K562 (cell line): Measurements from ENCODE around the gene MOB3B. TPM values are rescaled to one million over a fixed set of nuclear protein-coding genes. Genes with fewer than 3 reads are reported as not detected.

Source experiments
- ATAC-seq: fragments of 200-7000 bp; cut with Tn5 transposase; 3 replicates; pipeline ENCODE4 v1.9.1; 2020; ENCODE audit warnings: moderate library complexity
- BruUV-seq: library from RNA; stranded (reverse); fragments of 400-500 nt; replicated peaks from 2 replicates; lab custom pipeline; 2021; lab: Mats Ljungman, UMichigan
- CTCF ChIA-PET: fragments of 300-600 bp; formaldehyde crosslinking; extraction: SDS; loops from one replicate; lab custom pipeline; 2021; ENCODE audit warnings: low intra/inter-chr PET ratio; lab: Yijun Ruan, JAX
- POLR2A ChIA-PET: fragments of 300-600, 350-650 bp; sonication (Branson Sonifier 250); formaldehyde crosslinking; extraction: SDS; loops from one replicate; lab custom pipeline; 2021; ENCODE audit warnings: antibody characterized with exemption, inconsistent platforms; lab: Yijun Ruan, JAX
- DNase-seq, 4 experiments: peaks; one replicate each; pipeline versions ENCODE4 v3.0.0 to v3.0.0-alpha.2; 2011 to 2018; ENCODE audit warnings: low spot score in 3 of 4, mixed read lengths in 3 of 4; ENCODE audit errors: extremely low read depth in 1 of 4
- FAIRE-seq: peaks from 2 replicates; lab custom pipeline; 2011; peaks lifted over from hg19 to GRCh38; lab: Jason Lieb, UNC
- H2AFZ ChIP-seq: 2 replicates; pipeline ENCODE4 v1.6.0; 2011; ENCODE audit warnings: low read depth, low read length, control low read depth, inconsistent platforms
- H3K27ac ChIP-seq: fragments of 200-600 bp; 3 replicates; pipeline ENCODE4 v1.8.0; 2011; ENCODE audit warnings: low read depth, mild to moderate bottlenecking, control low read depth, inconsistent platforms, low read length, moderate library complexity, mixed read lengths; ENCODE audit errors: extremely low read depth
- H3K27me3 ChIP-seq, 2 experiments: fragments of 300-600 bp in 1 of 2; 2 replicates in 1 of 2; 3 replicates in 1 of 2; pipeline versions ENCODE4 v1.6.0 to v1.8.0; 2011; ENCODE audit warnings: inconsistent platforms in 2 of 2, low read length in 2 of 2, mild to moderate bottlenecking in 1 of 2, mixed read lengths in 1 of 2, moderate library complexity in 1 of 2; ENCODE audit not compliant: control insufficient read depth in 2 of 2, insufficient read depth in 2 of 2
- H3K36me3 ChIP-seq: fragments of 300-600 bp; 3 replicates; pipeline ENCODE4 v1.8.0; 2011; ENCODE audit warnings: mild to moderate bottlenecking, low read length, inconsistent platforms; ENCODE audit not compliant: control insufficient read depth, insufficient read depth
- H3K4me1 ChIP-seq, 2 experiments: fragments of 200-600 bp in 1 of 2; replicated peaks in 1 of 2; 2 replicates in 1 of 2; 3 replicates in 1 of 2; pipeline versions ENCODE4 v1.5.1 to v1.8.0; 2011; ENCODE audit warnings: inconsistent platforms in 2 of 2, low read length in 2 of 2, mild to moderate bottlenecking in 1 of 2, mixed read lengths in 1 of 2, moderate library complexity in 1 of 2; ENCODE audit not compliant: control insufficient read depth in 2 of 2, insufficient read depth in 2 of 2
- H3K4me2 ChIP-seq: 2 replicates; pipeline ENCODE4 v1.6.1; 2011; ENCODE audit warnings: low read length, control low read depth, inconsistent platforms, mixed read lengths; ENCODE audit not compliant: insufficient read depth
- H3K4me3 ChIP-seq: fragments of 200-600 bp; sonication (generic), shearing (Covaris generic); 2 replicates; pipeline ENCODE4 v1.5.1; 2016; ENCODE audit warnings: control low read depth, inconsistent platforms
- H3K79me2 ChIP-seq: fragments of 200-600 bp; 3 replicates; pipeline ENCODE4 v1.8.0; 2011; ENCODE audit warnings: low read length, inconsistent platforms; ENCODE audit not compliant: control insufficient read depth, insufficient read depth
- H3K9ac ChIP-seq, 2 experiments: 2 replicates each; pipeline versions ENCODE4 v1.6.0 to v1.6.1; 2011; ENCODE audit warnings: low read depth in 2 of 2, low read length in 2 of 2, control low read depth in 1 of 2, inconsistent platforms in 1 of 2, mild to moderate bottlenecking in 1 of 2, mixed read lengths in 1 of 2; ENCODE audit not compliant: insufficient read depth in 1 of 2
- H3K9me1 ChIP-seq: one replicate; pipeline ENCODE4 v1.6.0; 2011; ENCODE audit warnings: inconsistent platforms, mild to moderate bottlenecking, low read length, moderate library complexity; ENCODE audit not compliant: control insufficient read depth, insufficient read depth
- H3K9me3 ChIP-seq: replicated peaks from 2 replicates; pipeline ENCODE4 v1.5.1; 2011; ENCODE audit warnings: low read depth, low read length, inconsistent platforms; ENCODE audit not compliant: control insufficient read depth, insufficient read depth
- H4K20me1 ChIP-seq: replicated peaks from 2 replicates; pipeline ENCODE4 v1.6.1; 2011; ENCODE audit warnings: low read length, inconsistent platforms, mixed read lengths; ENCODE audit not compliant: control insufficient read depth, insufficient read depth
- JUND ChIP-seq, 2 experiments: IDR thresholded peaks; 2 replicates in 1 of 2; 3 replicates in 1 of 2; pipeline ENCODE4 v1.6.1; 2011; ENCODE audit warnings: borderline replicate concordance in 2 of 2, low read depth in 2 of 2, low read length in 2 of 2, improper control_type of control experiment in 1 of 2, missing biosample characterization in 1 of 2, missing genetic modification characterization in 1 of 2, missing genetic modification reagents in 1 of 2
- MYBL2 ChIP-seq, 2 experiments: fragments of 450-650 bp in 1 of 2; sonication (generic) in 1 of 2; formaldehyde crosslinking in 1 of 2; IDR thresholded peaks; 2 replicates each; pipeline versions ENCODE4 v1.6.1 to v1.8.1; 2017 to 2022; ENCODE audit warnings: borderline replicate concordance in 1 of 2, inconsistent platforms in 1 of 2, low read depth in 1 of 2, mild to moderate bottlenecking in 1 of 2, missing genetic modification reagents in 1 of 2, moderate library complexity in 1 of 2
- SMAD4 ChIP-seq: fragments of 250-450 bp; sonication (Bioruptor Pico); conservative IDR thresholded peaks from 2 replicates; pipeline ENCODE4 v1.8.0; 2021; ENCODE audit warnings: inconsistent platforms, mild to moderate bottlenecking, moderate library complexity
- TCF3 ChIP-seq: sonication (generic); formaldehyde crosslinking; IDR thresholded peaks from 2 replicates; pipeline ENCODE4 v1.4.0; 2020; ENCODE audit warnings: mild to moderate bottlenecking, missing genetic modification reagents
- ZNF24 ChIP-seq: fragments of 450-650 bp; IDR thresholded peaks from 2 replicates; pipeline ENCODE4 v1.6.1; 2016
- WGBS: fragments of 100-300 bp; shearing (Covaris generic); methylation state at CpG from one replicate; pipeline ENCODE4 v1.1.6; 2016; ENCODE audit warnings: low coverage, mixed read lengths; ENCODE audit not compliant: insufficient coverage; ENCODE audit errors: missing lambda C conversion rate; 5-methylcytosine and 5-hydroxymethylcytosine counted together
- in situ Hi-C: fragments of 300-500 bp; cut with MboI; formaldehyde crosslinking; loops from 4 replicates; pipeline ENCODE4 v1.15.0; 2018; ENCODE audit warnings: inconsistent platforms, mixed read lengths
- intact Hi-C: fragments of 100-400 bp; cut with micrococcal nuclease; formaldehyde crosslinking; loops from 2 replicates; pipeline ENCODE4 v1.14.2; 2022
- polyA plus RNA-seq, 8 experiments: library from polyadenylated mRNA; depleted of rRNA in 4 of 8; stranded (reverse) in 5 of 8; unstranded in 3 of 8; fragments of >200 nt; fragmentation: Nextera tagmentation in 2 of 8; fragmentation: Illumina TruSeq in 1 of 8; extraction: Ambion mirVana in 2 of 8; extraction: Trizol in 1 of 8; gene quantifications; 2 replicates each; pipeline versions ENCODE4 v1.2.1 to v1.2.3, GENCODE V29; 2011 to 2014; ENCODE audit warnings: inconsistent platforms in 1 of 8, missing spikeins in 1 of 8
- total RNA-seq, 7 experiments: library from RNA; depleted of rRNA in 6 of 7; stranded (reverse); fragments of >200 nt in 6 of 7; fragmentation: Illumina TruSeq in 2 of 7; extraction: Trizol in 2 of 7; gene quantifications; 2 replicates each; pipeline versions ENCODE4 v1.2.1 to v1.2.3, GENCODE V29; 2011 to 2021; ENCODE audit warnings: low replicate concordance in 1 of 7
- TF ChIP-seq, protein P1 (sequence below): sonication (generic); formaldehyde crosslinking; IDR thresholded peaks from 2 replicates; pipeline ENCODE4 v1.8.1; 2023; ENCODE audit warnings: mild to moderate bottlenecking, missing genetic modification reagents
- TF ChIP-seq, protein P2 (sequence below): sonication (generic); formaldehyde crosslinking; IDR thresholded peaks from 2 replicates; pipeline ENCODE4 v1.8.0; 2022; ENCODE audit warnings: mild to moderate bottlenecking, missing genetic modification reagents
- TF ChIP-seq, protein P3 (sequence below), 2 experiments: fragments of 450-650 bp in 1 of 2; sonication (generic) in 1 of 2; formaldehyde crosslinking in 1 of 2; IDR thresholded peaks in 1 of 2; conservative IDR thresholded peaks in 1 of 2; 2 replicates each; pipeline versions ENCODE4 v1.6.1 to v1.8.1; 2016 to 2023; ENCODE audit warnings: mild to moderate bottlenecking in 2 of 2, moderate library complexity in 2 of 2, inconsistent platforms in 1 of 2, missing genetic modification reagents in 1 of 2

Gene MOB3B
- total and polyA plus RNA-seq, 9 of the 15 experiments (the other 6 are each of a cell fraction or from before 2014, with no cell fraction given), result 3.6 to 12.8 (median 7.2) TPM

DNA sequence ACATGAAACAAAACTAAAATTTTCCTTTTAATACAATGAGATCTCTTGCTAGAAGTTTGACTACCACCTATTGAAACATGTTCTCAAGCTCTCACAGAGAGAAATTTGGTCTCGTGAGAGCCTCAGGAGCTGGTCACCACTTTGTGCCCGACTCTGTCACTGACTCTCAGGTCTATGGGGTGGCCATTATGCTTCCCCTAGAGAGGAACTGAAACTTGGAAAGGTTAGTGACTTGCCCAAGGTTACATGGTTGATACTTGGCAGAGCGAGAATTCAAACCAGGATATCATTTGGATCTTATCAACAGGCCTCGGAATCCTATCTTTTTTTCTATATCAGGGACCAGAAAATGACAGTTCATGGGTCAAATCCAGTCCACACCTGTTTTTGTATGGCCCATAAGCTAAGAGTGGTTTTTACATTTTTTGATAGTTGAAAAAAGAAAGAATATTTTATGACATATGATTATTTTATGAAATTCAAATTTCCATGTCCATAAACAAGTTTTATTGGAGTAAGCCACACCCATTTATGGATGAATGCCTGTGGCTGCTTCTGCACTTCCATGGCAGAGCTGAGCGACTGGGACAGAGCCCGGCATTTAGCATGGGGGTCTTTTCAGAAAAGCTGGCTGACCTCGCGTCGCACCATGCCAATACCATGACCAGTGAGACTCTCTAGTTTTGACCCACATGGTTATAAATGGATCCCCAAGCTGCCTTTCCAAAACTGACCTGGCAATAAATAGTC, 187.9 kb downstream of the MOB3B start:
- ChIA-PET POLR2A (no interaction called here), CTCF (no interaction called here)
- ATAC-seq (no peak), DNase-seq (no peak), FAIRE-seq (no peak)
- Histone ChIP-seq H4K20me1 (no peaks in the 10 kb centered on the region), H3K9ac (no peak overlapping the region), H3K27me3 (no peaks in the 10 kb centered on the region), H2AFZ (no peak overlapping the region), H3K36me3 (peaks cover 4% of the 10 kb centered on the region; the same call in 1 of the 3 replicates), H3K4me1 (no peaks in the 10 kb centered on the region), H3K4me2 (no peak overlapping the region), H3K9me1 (no peaks in the 10 kb centered on the region), H3K4me3 (no peak overlapping the region), H3K79me2 (no peaks in the 10 kb centered on the region; the same call in 2 of the 3 replicates), H3K27ac (no peak overlapping the region), H3K9me3 (no peaks in the 10 kb centered on the region)
- intact Hi-C loops, result no loop called here
- no TSS peak for BruUV-seq
- WGBS, result 80% methylated on average over 1 of the region's 9 CpGs
- no peak for TF ChIP-seq ZNF24
- in situ Hi-C loops, result no loop called here

DNA sequence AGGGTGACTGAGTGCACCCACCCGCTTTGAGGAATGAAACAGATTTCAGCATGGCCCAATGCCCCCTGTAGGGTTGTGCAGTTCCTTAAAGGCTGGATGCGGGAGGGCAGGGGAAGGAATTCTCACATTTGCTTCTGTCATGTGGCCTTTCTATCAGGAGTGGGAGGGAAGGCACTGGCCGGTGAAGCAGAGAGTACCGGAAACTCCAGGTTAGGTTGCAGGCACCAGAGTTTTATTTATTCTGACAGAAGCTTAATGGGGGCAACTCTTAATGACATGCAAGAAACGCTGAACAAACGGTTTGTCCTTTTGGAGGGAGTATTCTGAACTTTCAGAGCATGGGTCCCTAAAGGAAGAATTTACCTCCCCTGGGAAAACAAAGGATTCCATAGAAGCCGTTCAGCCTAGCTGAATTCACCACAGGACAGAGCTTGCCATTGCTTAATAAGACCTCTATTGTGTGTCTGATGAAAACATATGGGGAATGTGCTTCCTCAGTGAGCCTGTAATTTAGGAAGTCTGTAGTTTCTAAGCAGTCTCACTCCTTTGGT, 188.6 kb downstream of the MOB3B start:
- DNase-seq (no peak), ATAC-seq (no peak), FAIRE-seq (no peak)
- ChIA-PET CTCF (no interaction called here), POLR2A (no interaction called here)
- in situ Hi-C loops (no loop called here), intact Hi-C loops (no loop called here)
- no peak overlapping the region for H2AFZ ChIP-seq
- no peaks in the 10 kb centered on the region for H3K4me1 ChIP-seq
- no peaks in the 10 kb centered on the region for H3K27me3 ChIP-seq
- no peak overlapping the region for H3K9ac ChIP-seq
- no peak overlapping the region for H3K27ac ChIP-seq
- H3K4me3 ChIP-seq, result no peak overlapping the region
- peaks cover 4% of the 10 kb centered on the region; the same call in 1 of the 3 replicates for H3K36me3 ChIP-seq
- H3K9me3 ChIP-seq, result no peaks in the 10 kb centered on the region
- no peaks in the 10 kb centered on the region for H3K9me1 ChIP-seq
- no peaks in the 10 kb centered on the region; the same call in 2 of the 3 replicates for H3K79me2 ChIP-seq
- no TSS peak for BruUV-seq
- H3K4me2 ChIP-seq, result no peak overlapping the region
- no peaks in the 10 kb centered on the region for H4K20me1 ChIP-seq
- WGBS, result 100% methylated on average over 1 of the region's 7 CpGs
- no peak for TF ChIP-seq TCF3 (CRISPR knock-in tag)
- TF ChIP-seq, protein P1, sequence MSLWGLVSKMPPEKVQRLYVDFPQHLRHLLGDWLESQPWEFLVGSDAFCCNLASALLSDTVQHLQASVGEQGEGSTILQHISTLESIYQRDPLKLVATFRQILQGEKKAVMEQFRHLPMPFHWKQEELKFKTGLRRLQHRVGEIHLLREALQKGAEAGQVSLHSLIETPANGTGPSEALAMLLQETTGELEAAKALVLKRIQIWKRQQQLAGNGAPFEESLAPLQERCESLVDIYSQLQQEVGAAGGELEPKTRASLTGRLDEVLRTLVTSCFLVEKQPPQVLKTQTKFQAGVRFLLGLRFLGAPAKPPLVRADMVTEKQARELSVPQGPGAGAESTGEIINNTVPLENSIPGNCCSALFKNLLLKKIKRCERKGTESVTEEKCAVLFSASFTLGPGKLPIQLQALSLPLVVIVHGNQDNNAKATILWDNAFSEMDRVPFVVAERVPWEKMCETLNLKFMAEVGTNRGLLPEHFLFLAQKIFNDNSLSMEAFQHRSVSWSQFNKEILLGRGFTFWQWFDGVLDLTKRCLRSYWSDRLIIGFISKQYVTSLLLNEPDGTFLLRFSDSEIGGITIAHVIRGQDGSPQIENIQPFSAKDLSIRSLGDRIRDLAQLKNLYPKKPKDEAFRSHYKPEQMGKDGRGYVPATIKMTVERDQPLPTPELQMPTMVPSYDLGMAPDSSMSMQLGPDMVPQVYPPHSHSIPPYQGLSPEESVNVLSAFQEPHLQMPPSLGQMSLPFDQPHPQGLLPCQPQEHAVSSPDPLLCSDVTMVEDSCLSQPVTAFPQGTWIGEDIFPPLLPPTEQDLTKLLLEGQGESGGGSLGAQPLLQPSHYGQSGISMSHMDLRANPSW (CRISPR knock-in tag), result no peak
- TF ChIP-seq SMAD4 (CRISPR knock-in tag), result no peak
- TF ChIP-seq MYBL2 (IDR thresholded peaks at IDR 0.05; ENCODE audit: low read depth), result no peak
- TF ChIP-seq MYBL2 (CRISPR knock-in tag; IDR thresholded peaks at IDR 0.05; ENCODE audit: borderline replicate concordance), result no peak
- TF ChIP-seq, protein P2, sequence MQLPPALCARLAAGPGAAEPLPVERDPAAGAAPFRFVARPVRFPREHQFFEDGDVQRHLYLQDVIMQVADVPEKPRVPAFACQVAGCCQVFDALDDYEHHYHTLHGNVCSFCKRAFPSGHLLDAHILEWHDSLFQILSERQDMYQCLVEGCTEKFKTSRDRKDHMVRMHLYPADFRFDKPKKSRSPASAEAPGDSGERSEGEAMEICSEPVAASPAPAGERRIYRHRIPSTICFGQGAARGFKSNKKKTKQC, result no peak
- TF ChIP-seq, protein P3, sequence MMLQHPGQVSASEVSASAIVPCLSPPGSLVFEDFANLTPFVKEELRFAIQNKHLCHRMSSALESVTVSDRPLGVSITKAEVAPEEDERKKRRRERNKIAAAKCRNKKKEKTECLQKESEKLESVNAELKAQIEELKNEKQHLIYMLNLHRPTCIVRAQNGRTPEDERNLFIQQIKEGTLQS (IDR thresholded peaks at IDR 0.05), result no peak
- TF ChIP-seq, protein P3 (CRISPR knock-in tag; conservative IDR thresholded peaks at IDR 0.05), result no peak
- no peak for TF ChIP-seq JUND (IDR thresholded peaks at IDR 0.05; ENCODE audit: borderline replicate concordance, low read depth, low read length)
- TF ChIP-seq JUND (tag; IDR thresholded peaks at IDR 0.05; ENCODE audit: borderline replicate concordance, low read depth, low read length), result no peak
